Activated T-helper 2 cell treated with anti-CD3 and anti-CD28 coated beads, Interferon-gamma antibody, Interleukin-2, Interleukin-4, amounts not matched to agents 10 μg/mL and 5 μg/mL and 100 μg/mL, durations not matched to agents 14 hours and 24 hours and 36 hours (primary cell): ENCODE results near the gene RUSC1. TPM values are rescaled to one million over a fixed set of nuclear protein-coding genes. Genes with fewer than 3 reads are reported as not detected.

Experiments
- DNase-seq: peaks from one replicate; pipeline ENCODE4 v3.0.0; 2021; ENCODE audit warnings: low spot score
- H3K27ac Mint-ChIP-seq: one replicate; pipeline ENCODE4 v1.8.0; 2021; ENCODE audit warnings: mixed read lengths
- H3K27me3 Mint-ChIP-seq: one replicate; pipeline ENCODE4 v1.8.0; 2021; ENCODE audit warnings: low read depth, mixed read lengths
- H3K36me3 Mint-ChIP-seq: one replicate; pipeline ENCODE4 v1.8.0; 2021; ENCODE audit warnings: low read depth, mixed read lengths
- H3K4me1 Mint-ChIP-seq: one replicate; pipeline ENCODE4 v1.8.0; 2021; ENCODE audit warnings: low read depth, mixed read lengths
- H3K4me3 Mint-ChIP-seq: one replicate; pipeline ENCODE4 v1.8.0; 2021; ENCODE audit warnings: low read depth, mild to moderate bottlenecking, moderate library complexity, mixed read lengths
- H3K9me3 Mint-ChIP-seq: one replicate; pipeline ENCODE4 v1.8.0; 2021; ENCODE audit warnings: mixed read lengths
- intact Hi-C: fragments of 100-400 bp; cut with micrococcal nuclease; formaldehyde crosslinking; loops from one replicate; pipeline ENCODE4 v1.15.1; 2023
- total RNA-seq: library from RNA; stranded (reverse); gene quantifications from 2 replicates; pipeline ENCODE4 v1.2.3, GENCODE V29; 2022

Gene RUSC1
- total RNA-seq, 1 donor from 2014 or later = 34.5 TPM

DNA sequence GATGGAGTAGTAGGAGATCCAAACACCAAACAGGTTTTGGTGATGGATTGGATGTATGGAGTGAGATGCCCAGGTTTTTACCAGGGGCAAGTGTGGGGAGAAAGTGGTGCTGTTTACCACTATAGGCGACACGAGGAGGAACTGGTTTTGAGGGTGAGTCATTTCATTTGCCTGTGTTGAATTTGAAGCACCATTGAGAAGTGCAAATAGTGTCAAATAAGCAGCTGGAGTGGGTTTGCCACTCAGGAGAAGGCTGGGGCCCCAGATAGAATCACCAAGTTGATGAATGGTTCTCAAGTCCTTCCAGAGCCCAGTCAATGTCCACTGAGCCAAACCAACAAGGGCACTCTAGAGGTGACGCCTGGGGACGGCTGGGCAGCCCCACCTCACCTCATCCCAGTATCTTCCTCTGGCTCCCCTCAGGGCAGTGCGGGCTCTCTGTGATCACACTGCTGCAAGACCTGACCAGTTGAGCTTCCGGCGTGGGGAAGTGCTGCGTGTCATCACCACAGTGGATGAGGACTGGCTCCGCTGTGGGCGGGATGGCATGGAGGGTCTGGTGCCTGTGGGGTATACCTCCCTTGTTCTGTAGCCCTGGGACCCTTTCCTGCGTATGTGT, 9.4 kb downstream of the RUSC1 start:
- H3K27me3 Mint-ChIP-seq = no peaks in the 10 kb centered on the region
- no peaks in the 10 kb centered on the region for H3K9me3 Mint-ChIP-seq
- H3K4me3 Mint-ChIP-seq = no peak overlapping the region
- H3K27ac Mint-ChIP-seq = no peak overlapping the region
- intact Hi-C loops = no loop called here
- H3K4me1 Mint-ChIP-seq = peaks cover 6% of the 10 kb centered on the region
- peaks cover 33% of the 10 kb centered on the region for H3K36me3 Mint-ChIP-seq
- no peak for DNase-seq

DNA sequence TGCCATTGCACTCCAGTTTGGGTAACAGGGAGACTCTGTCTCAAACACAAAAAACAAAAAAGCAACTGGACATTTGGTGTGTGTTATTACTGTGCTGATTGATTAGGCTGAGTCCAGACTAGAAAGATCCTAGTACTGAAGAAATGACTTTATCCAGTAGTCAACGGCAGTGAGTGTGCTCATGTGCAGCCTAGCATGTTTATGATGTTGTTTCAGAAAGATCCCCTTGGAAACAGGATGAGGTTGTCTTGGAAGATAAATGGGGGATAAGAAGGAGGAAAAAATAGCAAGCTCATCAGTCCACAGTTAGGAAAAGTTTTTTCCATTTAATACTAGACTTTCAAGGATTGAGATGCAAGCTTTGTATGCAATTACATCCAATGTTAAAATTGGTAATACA, 14.3 kb downstream of the RUSC1 start:
- no peak overlapping the region for H3K27ac Mint-ChIP-seq
- H3K36me3 Mint-ChIP-seq = peaks cover 57% of the 10 kb centered on the region
- intact Hi-C loops = no loop called here

DNA sequence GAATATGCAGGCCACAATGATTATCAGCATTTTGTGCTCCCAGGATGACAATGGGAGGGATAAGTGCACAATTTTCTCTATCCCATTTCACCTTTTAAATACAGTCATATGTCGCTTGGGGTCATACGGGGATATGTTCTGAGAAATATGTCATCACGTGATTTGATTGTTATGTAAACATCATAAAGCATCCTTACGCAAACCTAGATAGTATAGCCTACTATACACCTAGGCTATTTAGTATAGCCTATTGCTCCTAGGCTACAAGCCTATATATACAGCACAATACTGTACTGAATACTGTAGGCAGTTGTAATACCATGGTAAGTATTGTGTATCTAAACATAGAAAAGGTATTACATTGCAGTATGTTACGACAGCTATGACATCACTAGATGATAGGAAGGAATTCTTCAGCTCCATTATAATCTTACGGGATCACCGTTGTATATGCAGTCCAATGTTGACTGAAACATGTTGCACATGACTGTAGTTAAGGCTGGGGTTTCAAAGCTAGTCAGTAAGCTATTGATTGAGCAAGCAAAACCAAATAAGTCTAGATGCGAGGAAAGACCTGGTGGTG, 18.9 kb downstream of the RUSC1 start:
- H3K27me3 Mint-ChIP-seq = no peaks in the 10 kb centered on the region
- DNase-seq = no peak
- H3K4me1 Mint-ChIP-seq = no peaks in the 10 kb centered on the region
- no peaks in the 10 kb centered on the region for H3K9me3 Mint-ChIP-seq
- H3K27ac Mint-ChIP-seq = no peak overlapping the region
- no peak overlapping the region for H3K4me3 Mint-ChIP-seq
- intact Hi-C loops = no loop called here
- peaks cover 74% of the 10 kb centered on the region for H3K36me3 Mint-ChIP-seq

More for the DNA sequence above, 14.3 kb downstream of the RUSC1 start:
- Mint-ChIP-seq H3K4me1 (no peaks in the 10 kb centered on the region), H3K4me3 (no peak overlapping the region), H3K9me3 (no peaks in the 10 kb centered on the region), H3K27me3 (no peaks in the 10 kb centered on the region)
- DNase-seq = no peak

DNA sequence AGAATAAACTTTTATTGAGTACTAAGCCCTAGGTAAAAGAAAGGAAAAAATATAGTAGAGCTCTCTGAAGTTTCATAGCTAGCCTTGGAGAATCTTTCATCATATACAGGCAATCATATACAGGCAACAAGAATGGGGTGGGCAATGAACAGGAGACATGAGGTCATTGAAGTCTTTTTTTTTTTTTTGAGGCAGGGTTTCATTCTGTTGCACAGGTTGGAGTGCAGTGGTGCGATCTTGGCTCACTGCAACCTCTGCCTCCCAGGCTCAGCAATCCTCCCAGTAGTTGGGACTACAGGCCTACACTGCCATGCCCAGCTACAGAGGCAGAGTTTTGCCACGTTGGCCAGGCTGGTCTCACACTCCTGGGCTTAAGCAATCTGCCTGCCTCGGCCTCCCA, 22.1 kb downstream of the RUSC1 start:
- H3K27ac Mint-ChIP-seq = no peak overlapping the region
- H3K36me3 Mint-ChIP-seq = peaks cover 73% of the 10 kb centered on the region
- no peaks in the 10 kb centered on the region for H3K27me3 Mint-ChIP-seq
- DNase-seq = no peak
- no peak overlapping the region for H3K4me3 Mint-ChIP-seq
- H3K4me1 Mint-ChIP-seq = no peaks in the 10 kb centered on the region
- H3K9me3 Mint-ChIP-seq = no peaks in the 10 kb centered on the region
- intact Hi-C loops = no loop called here

DNA sequence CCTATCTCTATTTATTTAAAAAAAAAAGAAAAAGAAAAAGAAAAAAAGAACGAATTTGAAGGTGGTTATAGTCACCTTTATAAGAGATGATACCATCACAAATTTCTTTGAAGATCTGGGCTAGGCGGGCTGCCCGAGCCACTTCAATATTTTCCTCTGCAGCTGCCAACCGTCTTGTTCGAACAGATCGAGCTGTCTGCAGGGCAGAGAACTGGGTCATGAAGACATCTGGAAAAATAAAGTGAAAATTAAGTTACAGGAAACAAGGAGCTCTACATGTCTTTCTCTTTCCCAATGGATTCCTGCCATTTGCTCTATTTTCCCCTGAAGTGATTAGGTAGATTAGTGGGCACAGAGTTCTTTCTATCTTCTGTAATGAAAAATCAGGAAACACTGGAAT, 31.9 kb downstream of the RUSC1 start:
- intact Hi-C loops = no loop called here
- no peaks in the 10 kb centered on the region for H3K9me3 Mint-ChIP-seq
- H3K4me1 Mint-ChIP-seq = no peaks in the 10 kb centered on the region
- no peak overlapping the region for H3K27ac Mint-ChIP-seq
- peaks cover 66% of the 10 kb centered on the region for H3K36me3 Mint-ChIP-seq
- no peak for DNase-seq
- H3K27me3 Mint-ChIP-seq = no peaks in the 10 kb centered on the region
- no peak overlapping the region for H3K4me3 Mint-ChIP-seq

DNA sequence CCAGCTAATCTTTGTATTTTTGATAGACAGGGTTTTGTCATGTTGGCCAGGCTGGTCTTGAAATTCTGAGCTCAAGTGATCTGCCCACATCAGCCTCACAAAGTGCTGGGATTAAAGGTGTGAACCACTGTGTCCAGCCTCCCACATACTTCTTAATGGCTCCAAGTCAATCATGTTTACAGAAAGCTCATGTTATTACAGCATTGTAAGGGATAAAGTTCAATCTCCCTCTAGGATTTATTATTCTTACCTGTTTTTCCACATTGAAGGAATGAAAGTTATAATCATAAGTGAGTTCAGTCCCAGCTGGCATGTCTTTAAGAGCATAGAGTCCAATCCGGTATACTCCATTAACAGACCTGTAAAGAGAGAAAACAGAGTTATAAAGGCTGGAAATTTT, 39.4 kb downstream of the RUSC1 start:
- H3K9me3 Mint-ChIP-seq = no peaks in the 10 kb centered on the region
- DNase-seq = no peak
- H3K27ac Mint-ChIP-seq = no peak overlapping the region
- intact Hi-C loops = no loop called here
- H3K27me3 Mint-ChIP-seq = no peaks in the 10 kb centered on the region
- H3K4me1 Mint-ChIP-seq = no peaks in the 10 kb centered on the region
- no peak overlapping the region for H3K4me3 Mint-ChIP-seq
- peaks cover 36% of the 10 kb centered on the region for H3K36me3 Mint-ChIP-seq

DNA sequence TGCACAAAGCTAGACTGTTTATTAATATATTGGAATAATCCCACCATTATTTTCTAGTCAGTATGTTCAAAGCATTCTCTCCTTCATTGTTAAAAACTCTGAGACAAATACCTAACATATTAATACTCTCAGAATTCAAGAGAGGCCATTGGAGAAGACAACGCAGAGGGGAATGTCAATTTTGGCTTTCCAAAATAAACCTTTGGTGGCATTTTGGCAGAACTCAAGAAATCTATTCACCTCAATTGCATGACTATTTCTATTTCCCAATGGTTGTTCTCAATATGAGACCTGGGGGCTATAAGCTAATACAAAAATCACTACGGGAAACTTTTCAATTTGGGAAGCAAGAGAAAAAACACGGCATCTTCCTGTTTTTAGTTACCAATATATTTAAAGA, 58.5 kb downstream of the RUSC1 start:
- Mint-ChIP-seq H3K27ac (no peak overlapping the region), H3K9me3 (no peaks in the 10 kb centered on the region), H3K36me3 (peaks cover 58% of the 10 kb centered on the region), H3K27me3 (no peaks in the 10 kb centered on the region), H3K4me1 (peaks cover 4% of the 10 kb centered on the region), H3K4me3 (no peak overlapping the region)
- intact Hi-C loops = no loop called here
- no peak for DNase-seq

DNA sequence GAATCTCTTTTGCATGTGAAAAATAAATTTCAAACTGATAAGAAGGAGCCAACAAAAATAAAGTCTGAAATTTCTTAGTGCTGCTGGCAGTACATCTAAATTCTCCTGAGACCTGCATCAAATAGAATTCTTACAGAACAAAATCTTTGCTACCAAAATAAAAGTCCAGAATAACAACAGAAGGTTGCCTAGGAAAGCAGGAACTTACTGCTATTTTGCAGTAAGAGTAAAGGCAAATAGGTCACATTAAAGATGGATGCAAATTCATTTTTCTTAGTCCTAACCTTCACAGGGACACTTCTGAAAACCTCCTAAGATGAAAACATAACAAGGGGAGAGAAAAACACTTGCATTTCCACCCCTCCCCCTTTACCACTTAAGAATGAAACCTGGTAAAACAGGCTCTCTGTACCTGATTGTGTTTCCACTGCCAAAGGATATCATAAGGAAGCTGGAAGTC, 59.0 kb downstream of the RUSC1 start:
- Mint-ChIP-seq H3K27ac (no peak overlapping the region), H3K4me3 (no peak overlapping the region), H3K4me1 (peaks cover 4% of the 10 kb centered on the region), H3K27me3 (no peaks in the 10 kb centered on the region), H3K9me3 (no peaks in the 10 kb centered on the region), H3K36me3 (peaks cover 58% of the 10 kb centered on the region)
- no peak for DNase-seq
- intact Hi-C loops = no loop called here

Other genes with a start within 250 kb of the RUSC1 start
- 6.0 and 7.1 TPM in 2 replicates for gene EFNA3, start 242.1 kb upstream of the RUSC1 start, total RNA-seq
- gene EFNA1, start 193.0 kb upstream of the RUSC1 start, total RNA-seq = 0.18 and 0.39 TPM in 2 replicates
- gene SLC50A1, start 185.0 kb upstream of the RUSC1 start, total RNA-seq = 56.9 and 58.0 TPM in 2 replicates
- 49.0 and 51.0 TPM in 2 replicates for gene DPM3, start 180.4 kb upstream of the RUSC1 start, total RNA-seq
- gene KRTCAP2, start 147.6 kb upstream of the RUSC1 start, total RNA-seq = 237 and 247 TPM in 2 replicates
- 10.7 and 11.5 TPM in 2 replicates for gene TRIM46, start 147.0 kb upstream of the RUSC1 start, total RNA-seq
- 10.4 and 13.1 TPM in 2 replicates for gene THBS3, start 113.0 kb upstream of the RUSC1 start, total RNA-seq
- 58.6 and 64.0 TPM in 2 replicates for gene MTX1, start 112.2 kb upstream of the RUSC1 start, total RNA-seq
- gene ENTREP3, start 65.4 kb upstream of the RUSC1 start, total RNA-seq = 42.5 and 45.5 TPM in 2 replicates
- 113 and 123 TPM in 2 replicates for gene SCAMP3, start 58.5 kb upstream of the RUSC1 start, total RNA-seq
- 95.7 and 96.8 TPM in 2 replicates for gene CLK2, start 47.4 kb upstream of the RUSC1 start, total RNA-seq
- 4.8 and 5.4 TPM in 2 replicates for gene HCN3, start 43.4 kb upstream of the RUSC1 start, total RNA-seq
- not detected in 2 replicates for gene PKLR, start 19.5 kb upstream of the RUSC1 start, total RNA-seq
- 342 and 361 TPM in 2 replicates for gene FDPS, start 12.0 kb upstream of the RUSC1 start, total RNA-seq
- gene ASH1L, start 241.9 kb downstream of the RUSC1 start, total RNA-seq = 39.5 and 40.3 TPM in 2 replicates